Measurements from ENCODE around the gene PIANP.
"Not testable (repeated sequence)": the region's sequence is repeated elsewhere in the genome, so short reads cannot be mapped to it uniquely, and the experiment has no call there.

The PIANP gene

DNA sequence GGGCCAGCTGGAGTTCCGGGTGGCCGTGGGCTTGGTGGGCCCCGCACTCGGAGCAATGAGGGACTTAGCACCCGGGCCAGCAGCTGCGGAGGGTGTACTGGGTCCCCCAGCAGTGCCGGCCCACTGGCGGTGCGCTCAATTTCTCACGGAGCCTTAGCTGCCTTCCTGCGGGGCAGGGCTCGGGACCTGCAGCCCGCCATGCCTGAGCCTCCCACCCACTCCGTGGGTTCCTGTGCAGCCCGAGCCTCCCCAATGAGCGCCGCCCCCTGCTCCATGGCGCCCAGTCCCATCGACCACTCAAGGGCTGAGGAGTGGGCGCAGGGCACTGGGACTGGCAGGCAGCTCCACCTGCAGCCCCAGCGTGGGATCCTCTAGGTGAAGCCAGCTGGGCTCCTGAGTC, 7.7 kb upstream of the PIANP start:
- DNase-seq (ENCODE audit: low read depth in 2 of 2, low spot score in 1 of 2) = not testable (repeated sequence)

DNA sequence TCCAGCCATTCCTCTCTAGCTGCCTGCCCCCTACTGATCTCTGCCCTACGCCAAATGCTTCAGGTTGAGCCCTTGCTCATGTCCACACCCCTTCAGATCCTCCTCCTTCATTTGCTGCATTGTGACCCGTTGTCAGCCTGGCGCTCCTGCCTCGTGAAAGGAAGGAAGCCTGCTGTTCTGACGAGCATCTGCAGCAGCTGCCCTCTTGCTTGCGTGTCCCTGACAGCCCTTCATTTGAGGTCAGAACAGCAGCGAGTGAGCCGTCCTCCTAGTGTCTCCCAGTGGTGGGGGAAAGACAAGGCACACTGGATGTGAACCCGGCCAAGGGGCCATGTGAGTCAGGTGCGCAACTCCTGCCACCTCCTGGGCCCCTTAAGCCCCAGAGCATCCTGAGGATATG, 3.0 kb upstream of the PIANP start:
- DNase-seq (ENCODE audit: low read depth in 2 of 2, low spot score in 1 of 2) = no peak

DNA sequence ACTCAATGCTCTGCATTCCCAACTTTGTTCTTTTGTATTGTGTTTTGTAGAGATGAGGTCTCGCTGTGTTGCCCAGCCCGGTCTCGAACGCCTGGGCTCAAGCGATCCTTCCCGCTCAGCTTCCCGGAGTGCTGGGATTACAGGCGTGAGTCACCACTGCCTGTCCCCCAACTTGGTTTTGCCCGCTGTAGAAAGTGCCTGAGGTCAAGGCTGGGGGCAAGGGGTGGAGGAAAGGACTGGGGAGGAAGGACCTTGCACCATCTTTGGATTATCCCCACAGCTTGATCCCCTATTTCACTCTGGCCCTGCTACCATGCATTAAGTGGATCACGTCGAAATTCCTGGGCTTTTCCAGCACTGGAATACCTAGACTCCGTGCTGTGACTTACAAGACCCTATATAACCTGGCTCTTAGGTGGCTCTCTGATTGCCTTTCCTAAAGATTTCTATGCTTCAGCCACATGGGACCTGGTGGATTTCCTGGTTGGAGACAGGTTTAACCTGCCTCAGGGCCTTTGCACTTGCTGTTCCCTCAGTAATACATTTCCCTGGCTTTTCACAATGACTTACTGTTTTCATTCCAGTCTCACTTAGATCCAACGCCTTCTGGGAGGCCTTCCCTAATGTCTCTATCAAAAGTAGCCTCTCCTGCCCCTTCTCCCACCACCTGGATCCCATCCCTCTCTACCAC, 608 bp upstream of the PIANP start:
- DNase-seq (ENCODE audit: low read depth in 2 of 2, low spot score in 1 of 2) = no peak

GRCh38 chr12:6699989-6700645, 498 bp downstream of the PIANP start:
- DNase-seq (ENCODE audit: low read depth in 2 of 2, low spot score in 1 of 2) = no peak

DNA sequence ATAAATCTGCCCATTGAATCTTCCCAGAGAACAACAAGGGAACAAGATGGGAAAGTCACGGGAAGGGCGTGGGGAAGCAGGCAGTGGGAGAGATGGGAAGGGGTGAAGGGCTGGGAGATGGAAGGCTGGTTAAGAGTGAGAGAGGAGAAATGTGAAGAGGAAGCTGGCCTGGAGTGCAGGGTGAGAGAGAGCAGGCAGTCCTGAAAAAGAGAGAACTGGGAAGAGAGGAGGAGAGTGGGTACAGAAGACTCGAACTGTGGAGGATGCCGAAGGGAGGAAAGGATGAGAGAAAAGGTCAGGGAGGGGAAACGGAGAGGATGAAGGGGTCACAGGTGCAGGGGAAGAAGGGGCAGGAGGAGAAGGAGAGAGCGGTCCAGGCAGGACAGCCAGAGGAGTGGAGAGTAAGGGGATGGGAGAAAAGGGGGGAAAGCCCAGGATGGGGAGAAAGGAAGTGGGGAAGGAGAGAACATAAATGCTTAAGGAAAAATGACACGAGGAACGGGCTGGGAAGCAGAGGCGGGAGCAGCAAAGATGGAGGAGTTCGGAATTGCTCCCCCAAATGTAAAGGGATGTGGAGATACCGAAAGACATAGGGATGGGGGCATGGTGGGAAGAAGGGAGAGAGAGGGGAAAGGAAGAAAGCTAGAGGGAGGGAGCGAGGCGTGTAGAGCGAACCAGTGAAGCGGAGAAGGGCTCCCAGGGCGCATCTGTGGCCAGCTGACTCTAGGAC, 1.2 kb downstream of the PIANP start:
- DNase-seq (ENCODE audit: low read depth in 2 of 2, low spot score in 1 of 2) = no peak

- DNase-seq (ENCODE audit: low read depth in 2 of 2, low spot score in 1 of 2) = no peak
Observed at GRCh38 chr12:6698352-6699046, 2.1 kb downstream of the PIANP start.

- no peak for DNase-seq (ENCODE audit: low read depth in 2 of 2, low spot score in 1 of 2)
Observed at GRCh38 chr12:6697584-6698351, 2.8 kb downstream of the PIANP start.

DNA sequence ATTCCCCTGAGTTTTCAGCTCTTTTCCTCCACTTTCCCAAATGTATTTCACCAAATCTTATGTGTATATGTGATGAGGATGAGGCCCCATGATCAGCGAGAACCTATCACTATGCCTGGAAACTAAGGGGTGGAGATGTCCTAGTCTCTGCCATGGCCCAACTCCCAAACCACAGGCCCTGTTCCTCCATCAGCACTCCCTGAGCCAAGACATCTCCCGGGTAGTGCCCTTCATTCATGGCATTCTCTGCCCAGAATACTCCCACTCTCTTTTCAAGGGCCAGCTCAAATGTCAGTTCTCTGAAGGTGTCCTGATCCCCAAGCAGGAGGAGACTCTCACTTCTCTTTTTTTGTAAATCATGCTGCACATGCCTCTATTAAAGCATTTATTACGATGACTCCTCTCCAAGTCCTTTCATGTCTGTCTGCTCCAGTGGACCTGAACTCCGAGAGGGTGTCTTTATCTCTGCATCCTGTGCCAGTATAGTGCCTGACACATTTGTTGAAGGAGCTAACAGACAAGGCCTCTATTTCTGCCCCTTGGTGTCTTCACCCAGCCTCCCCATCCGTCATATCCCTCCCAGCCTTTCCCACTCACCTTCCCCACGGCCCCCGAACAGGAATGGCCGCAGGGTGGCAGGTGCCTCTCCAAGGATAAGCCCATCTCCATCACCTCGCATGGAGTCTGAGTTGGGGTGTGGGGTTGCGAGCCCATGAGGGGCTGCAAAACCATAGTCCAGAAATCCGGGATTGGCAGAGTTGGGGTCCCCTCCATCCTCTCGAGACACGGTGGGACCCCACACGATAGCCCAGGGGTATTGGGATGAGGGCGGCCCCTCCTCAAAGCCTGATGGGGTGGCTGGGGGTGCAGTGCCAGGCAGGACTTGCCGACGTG, 3.7 kb downstream of the PIANP start:
- no peak for DNase-seq (ENCODE audit: low read depth in 2 of 2, low spot score in 1 of 2)

GRCh38 chr12:6695313-6696045, 5.1 kb downstream of the PIANP start:
- no peak for DNase-seq (ENCODE audit: low read depth in 2 of 2, low spot score in 1 of 2)

DNA sequence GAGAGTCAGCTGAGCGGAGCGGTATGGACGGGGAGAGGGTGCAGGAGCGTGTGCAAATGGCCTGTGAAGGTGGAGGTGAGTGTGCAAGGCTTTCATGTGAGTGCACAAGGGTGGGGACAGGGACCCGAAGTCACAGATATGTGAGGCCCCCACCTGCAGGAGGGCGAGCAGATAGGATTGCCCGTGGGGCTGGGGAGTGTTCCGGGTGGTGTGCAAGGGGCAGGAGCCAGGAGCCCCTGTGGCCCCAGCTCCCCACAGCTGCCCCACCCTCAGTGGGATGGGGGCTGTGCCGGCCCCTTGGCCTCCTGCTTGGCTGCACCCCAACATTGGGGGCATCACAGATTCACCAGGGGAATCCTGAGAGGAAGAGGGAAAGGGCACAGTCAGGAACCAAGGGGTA, 5.9 kb downstream of the PIANP start:
- no peak for DNase-seq (ENCODE audit: low read depth in 2 of 2, low spot score in 1 of 2)

DNA sequence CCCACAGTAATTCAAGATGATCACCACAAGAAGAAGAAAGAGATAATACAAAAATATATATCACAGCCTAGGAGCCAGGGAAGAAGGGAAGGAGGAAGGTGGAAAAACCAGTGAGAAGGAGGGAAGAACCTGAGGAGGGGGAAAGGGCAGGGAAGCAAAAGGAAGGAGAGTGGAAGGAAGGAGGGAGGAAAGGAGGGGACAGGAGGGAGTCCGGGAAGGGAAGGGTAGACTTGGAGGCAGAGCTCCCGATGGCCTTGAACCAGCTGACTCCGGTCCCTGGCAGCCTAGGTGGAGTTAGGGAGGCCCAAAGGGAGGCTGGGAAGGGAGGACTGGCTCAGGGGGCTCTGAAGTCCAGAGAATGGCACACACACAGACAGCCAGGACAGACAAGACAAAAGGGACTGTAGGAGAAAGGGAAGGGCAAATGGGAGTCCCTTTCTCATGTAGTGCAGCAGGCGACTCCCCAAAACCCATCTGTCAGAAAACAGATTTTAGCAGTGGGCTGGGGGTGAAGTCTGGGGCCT, 6.7 kb downstream of the PIANP start:
- DNase-seq (ENCODE audit: low read depth in 2 of 2, low spot score in 1 of 2) = no peak

GRCh38 chr12:6692888-6693287, 7.7 kb downstream of the PIANP start:
- DNase-seq (ENCODE audit: low read depth in 2 of 2, low spot score in 1 of 2) = no peak

DNA sequence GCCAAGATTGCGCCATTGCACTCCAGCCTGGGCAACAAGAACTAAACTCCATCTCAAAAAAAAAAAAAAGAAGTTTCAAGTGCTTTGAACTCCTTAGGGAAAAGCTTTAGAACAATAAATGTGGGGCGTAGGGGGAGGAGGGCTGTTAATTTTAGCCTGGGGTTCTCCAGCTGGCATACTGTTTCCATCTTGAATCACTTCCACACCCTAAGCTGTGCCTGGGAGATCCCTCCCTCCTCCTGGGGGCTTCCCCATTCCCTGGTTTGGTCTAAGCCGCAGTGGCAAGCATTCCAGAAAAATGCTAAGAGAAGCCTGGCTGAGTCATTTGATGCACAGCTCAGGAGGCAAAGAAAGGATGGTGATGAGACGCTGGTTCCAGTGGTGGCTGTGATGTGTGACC, 9.1 kb downstream of the PIANP start:
- no peak for DNase-seq (ENCODE audit: low read depth in 2 of 2, low spot score in 1 of 2)

- DNase-seq (ENCODE audit: low read depth in 2 of 2, low spot score in 1 of 2) = peak; percentile 85 to 90
Observed at GRCh38 chr12:6688999-6689882, 11.4 kb downstream of the PIANP start, which contains the start of gene ZNF384. ZNF384 (minus strand) TSS chr12:6689375; CDS start chr12:6679520, 9,855 bp downstream.

DNA sequence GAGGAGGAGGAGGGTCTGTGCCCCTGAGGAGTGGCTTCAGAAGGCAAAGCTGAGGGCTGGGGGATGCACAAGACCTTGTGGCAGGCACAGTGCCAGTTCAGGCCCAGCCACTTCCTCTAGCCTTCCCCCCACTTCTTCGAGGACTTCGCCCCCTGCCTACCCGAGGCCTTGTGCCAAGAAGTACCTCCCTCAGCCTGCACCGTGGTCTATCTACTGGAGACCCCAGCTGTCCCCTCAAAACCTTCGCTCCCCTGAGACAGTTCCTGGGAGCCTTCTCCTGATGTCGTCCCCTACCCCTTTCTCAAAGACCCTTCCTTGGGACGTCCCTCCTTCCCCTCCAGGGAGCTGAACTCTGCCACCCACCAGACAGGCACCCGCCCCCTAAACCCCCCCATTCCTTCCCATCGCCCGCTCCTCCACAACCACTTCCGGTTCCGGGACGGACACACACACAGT, 12.0 kb downstream of the PIANP start:
- peak in 1 of 2 donors; percentile 7 for DNase-seq (ENCODE audit: low read depth in 2 of 2, low spot score in 1 of 2)

- DNase-seq (ENCODE audit: low read depth in 2 of 2, low spot score in 1 of 2) = no peak
Observed at GRCh38 chr12:6685814-6686213, 14.8 kb downstream of the PIANP start.

DNA sequence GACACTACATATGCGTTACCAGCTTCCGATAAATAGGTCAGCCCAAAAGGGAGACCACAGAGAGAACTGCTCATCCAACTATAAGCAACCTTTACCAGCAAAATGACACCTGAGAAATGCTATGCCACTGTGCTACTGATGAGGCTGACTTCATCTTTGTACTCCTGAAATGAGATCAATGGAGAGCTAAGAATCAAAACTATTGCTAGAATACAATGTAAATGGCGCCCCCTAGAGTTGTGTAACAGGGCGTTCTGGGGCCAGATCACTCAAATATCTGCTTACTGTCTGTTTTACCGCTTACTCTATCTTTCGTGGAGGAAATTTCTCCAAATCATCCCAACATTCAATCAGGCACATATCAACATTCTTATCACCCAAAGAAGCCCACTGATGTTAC, 16.0 kb downstream of the PIANP start:
- no peak for DNase-seq (ENCODE audit: low read depth in 2 of 2, low spot score in 1 of 2)

GRCh38 chr12:6676962-6677361, 23.7 kb downstream of the PIANP start:
- no peak for DNase-seq (ENCODE audit: low read depth in 2 of 2, low spot score in 1 of 2)
